SU-DHL-6 (cell line): ENCODE results near the gene HTD2.

Source experiments
- EZH2phosphoT487 ChIP-seq: fragments of 200-600 bp; sonication (generic), shearing (Covaris generic); conservative IDR thresholded peaks from 2 replicates; pipeline ENCODE4 v1.6.1; 2018; ENCODE audit warnings: mild to moderate bottlenecking, antibody characterized with exemption, low read length, moderate library complexity, mixed read lengths
- TF ChIP-seq, protein P1 (sequence below): fragments of 200-600 bp; sonication (generic); IDR thresholded peaks from one replicate; pipeline ENCODE4 v1.5.1; 2017; ENCODE audit warnings: antibody characterized with exemption, mild to moderate bottlenecking, low read length, moderate library complexity; ENCODE audit not compliant: insufficient read depth, poor library complexity, severe bottlenecking

DNA sequence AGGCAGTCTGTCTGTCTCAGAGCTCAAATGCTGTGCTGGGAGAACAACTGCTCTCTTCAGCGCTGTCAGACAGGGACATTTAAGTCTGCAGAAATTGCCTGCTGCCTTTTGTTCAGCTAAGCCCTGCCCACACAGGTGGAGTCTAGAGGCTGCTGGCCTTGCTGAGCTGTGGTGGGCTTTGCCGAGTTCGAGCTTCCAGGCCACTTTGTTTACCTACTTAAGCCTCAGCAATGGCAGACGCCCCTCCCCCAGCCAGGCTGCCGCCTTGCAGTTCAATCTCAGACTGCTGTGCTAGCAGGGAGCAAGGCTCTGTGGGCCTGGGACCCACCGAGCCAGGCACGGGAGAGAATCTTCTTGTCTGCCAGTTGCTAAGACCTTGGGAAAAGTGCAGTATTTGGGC lies 25.3 kb upstream of the HTD2 start:
- TF ChIP-seq, protein P1, sequence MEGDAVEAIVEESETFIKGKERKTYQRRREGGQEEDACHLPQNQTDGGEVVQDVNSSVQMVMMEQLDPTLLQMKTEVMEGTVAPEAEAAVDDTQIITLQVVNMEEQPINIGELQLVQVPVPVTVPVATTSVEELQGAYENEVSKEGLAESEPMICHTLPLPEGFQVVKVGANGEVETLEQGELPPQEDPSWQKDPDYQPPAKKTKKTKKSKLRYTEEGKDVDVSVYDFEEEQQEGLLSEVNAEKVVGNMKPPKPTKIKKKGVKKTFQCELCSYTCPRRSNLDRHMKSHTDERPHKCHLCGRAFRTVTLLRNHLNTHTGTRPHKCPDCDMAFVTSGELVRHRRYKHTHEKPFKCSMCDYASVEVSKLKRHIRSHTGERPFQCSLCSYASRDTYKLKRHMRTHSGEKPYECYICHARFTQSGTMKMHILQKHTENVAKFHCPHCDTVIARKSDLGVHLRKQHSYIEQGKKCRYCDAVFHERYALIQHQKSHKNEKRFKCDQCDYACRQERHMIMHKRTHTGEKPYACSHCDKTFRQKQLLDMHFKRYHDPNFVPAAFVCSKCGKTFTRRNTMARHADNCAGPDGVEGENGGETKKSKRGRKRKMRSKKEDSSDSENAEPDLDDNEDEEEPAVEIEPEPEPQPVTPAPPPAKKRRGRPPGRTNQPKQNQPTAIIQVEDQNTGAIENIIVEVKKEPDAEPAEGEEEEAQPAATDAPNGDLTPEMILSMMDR, result no peak
- TF ChIP-seq EZH2phosphoT487, result no peak
